GM19240 (cell line): Measurements from ENCODE around the gene CHCHD6.

ENCODE experiments used
- DNase-seq: peaks from one replicate; pipeline ENCODE4 v3.0.0; 2011; ENCODE audit warnings: low spot score; ENCODE audit not compliant: insufficient read length

Gene CHCHD6

DNA sequence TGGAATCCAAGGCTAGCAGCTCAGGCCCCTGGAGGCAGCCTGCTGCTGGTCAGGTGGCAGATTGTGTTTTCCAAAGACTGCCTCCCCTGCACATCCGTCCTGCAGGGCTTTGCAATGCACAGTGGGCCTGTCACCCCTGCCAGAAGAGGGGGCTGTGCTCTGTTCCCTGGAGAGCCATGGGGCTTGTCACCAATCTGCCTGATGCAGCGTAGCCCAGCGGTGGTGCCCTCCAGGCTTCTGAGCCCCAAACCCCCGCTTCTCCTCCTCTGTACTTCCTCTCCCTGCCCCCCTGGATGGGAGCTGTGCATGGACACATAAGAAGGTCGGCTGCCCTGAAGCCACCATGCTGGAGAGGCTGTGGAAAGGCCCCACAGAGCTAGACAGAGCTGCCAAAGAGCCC is 268.8 kb downstream of the CHCHD6 start:
- no peak for DNase-seq

DNA sequence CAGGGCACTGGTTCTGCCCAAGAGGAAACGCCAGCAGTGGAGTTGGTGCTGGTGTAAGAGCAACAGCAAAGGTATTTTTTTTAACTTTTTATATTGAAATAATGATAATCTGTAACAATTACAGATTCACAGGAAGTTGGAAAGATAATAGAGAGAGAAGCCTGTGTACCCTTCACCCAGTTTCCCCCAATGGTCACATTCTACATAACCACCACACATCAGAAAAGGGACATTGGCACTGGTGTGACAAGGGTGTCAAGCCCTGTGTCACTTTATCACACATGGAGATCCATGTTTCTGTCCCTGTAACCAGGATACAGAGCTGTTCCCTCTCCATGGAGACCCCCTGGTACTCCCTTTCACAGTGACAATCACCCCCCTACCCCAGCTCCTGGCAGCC is 269.8 kb downstream of the CHCHD6 start:
- no peak for DNase-seq

DNA sequence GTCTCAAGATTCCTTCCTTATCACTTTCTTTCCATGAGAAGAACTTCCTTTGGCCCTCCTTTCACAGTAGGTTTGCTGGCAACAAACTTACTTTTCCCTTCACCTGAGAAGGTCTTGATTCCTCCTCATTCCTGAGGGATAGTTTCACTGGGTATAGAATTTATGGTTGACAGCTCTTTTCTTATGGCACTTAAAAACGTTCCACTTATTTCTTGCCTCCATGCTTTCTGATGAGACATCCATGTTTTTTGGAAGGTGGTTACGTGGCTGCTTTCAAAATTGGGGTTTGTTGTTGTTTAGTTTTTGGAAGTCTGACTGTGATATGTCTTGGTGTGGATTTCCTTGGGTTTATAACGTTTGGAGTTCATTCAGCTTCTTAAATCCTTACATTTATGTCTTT is 270.7 kb downstream of the CHCHD6 start:
- DNase-seq = no peak

GRCh38 chr3:126976906-126977305 is 272.9 kb downstream of the CHCHD6 start:
- DNase-seq = no peak

DNA sequence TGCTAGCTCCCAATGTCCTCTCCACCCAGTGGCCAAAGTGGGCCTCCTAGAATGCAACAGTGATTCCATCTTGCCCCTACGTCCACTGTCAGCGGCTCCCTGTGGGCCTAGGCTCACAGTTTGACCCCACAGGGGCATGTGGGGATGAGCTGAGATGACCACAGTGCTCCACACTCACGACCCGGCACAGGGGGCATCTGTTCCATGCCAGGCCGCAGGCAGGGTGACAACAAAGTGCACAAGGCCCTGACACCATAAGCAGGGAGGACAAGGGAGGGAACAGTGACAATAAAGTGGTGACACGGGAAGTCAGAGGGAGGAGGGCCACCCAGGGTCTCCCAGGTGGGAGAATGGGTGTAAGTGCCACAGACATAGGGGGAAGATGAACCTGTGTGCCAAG is 273.8 kb downstream of the CHCHD6 start:
- no peak for DNase-seq

DNA sequence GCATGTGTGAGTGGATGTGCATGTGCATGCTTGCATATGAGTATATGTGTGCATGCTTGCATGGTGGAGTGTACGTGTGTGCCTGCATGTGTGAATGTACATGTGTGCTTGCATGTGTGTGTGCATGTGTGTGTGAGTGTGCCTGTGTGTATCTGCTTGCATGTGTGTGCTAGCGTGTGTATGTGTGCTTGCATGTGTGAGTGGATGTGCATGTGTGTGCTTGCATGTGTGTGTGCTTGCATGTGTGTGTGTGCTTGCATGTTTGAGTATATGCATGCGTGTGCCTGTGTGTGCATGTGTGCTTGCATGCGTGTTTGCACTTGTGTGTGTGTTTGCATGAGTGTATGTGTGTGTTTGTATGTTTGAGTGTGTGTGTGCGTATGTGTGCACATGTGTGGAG is 274.3 kb downstream of the CHCHD6 start:
- DNase-seq = no peak

DNA sequence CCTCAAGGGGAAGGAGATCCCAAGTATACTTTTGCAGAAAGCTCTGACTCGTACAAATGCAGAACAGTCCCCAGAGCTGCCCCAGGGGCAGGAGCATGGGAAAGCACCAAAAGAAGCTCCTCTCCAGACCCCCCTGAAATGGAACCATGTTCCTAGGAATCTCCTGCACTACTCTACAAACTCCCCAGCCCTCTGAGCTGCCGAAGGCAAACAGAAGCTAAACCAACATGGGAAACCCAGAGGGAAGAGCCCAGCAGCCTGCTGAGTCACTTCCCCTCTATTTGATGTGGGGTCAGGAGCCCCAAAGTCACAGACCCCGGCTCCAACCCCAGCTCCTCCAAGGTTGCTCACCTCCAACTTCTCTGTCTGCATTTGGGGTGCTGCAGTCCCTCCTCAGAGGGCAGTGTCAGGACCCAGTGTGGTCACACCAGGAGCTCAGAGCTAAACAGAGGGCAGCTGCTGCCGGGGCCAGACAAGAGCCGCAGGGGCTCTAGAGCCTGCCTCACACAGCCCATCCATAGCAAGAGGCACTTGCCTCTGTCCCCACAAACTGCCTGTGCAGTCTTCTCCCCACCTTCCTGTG is 275.1 kb downstream of the CHCHD6 start:
- DNase-seq = no peak

DNA sequence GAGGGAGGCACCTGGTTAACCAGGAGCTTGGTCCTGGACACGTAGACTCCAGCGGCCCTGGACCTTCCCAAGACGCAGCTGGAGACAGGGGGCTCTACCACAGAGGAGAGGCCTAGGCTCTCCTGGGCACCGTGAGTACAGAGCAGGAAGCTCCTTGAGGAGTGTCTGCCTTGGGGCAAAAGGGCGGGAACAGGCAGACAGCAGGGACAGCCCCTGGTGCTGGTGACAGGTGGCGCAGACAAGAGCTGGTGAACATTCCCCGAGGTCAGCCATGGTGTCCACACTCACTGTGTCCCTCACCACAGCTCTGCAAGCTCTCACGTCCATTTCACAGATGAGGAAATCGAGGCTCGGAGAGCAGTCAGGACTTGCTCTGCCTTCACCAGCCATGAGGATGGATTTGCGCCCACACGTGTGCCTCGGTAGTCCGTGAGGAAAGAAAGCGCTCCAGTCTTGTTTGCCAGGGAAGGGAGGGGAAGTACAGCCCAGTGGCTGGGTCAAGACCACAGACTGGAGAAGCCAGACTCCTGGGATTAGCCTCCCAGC is 276.3 kb downstream of the CHCHD6 start:
- no peak for DNase-seq

DNA sequence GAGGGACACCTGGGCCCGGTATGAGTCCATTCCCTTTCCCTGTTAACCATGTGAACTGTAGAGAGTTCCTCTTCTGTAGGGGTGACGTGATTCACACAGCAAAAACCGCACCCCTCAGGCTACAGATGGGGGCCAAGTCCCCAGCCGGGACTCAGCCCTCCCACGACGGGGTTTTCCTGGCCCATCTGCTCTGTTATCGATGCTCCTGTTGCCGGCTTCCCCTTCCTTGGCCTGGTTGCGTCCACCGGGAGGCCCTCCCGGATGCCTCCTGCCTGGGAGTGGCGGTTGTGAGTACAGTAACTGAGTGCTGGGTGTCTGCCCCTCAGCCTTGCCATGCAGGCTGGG is 278.1 kb downstream of the CHCHD6 start:
- DNase-seq = peak; percentile 72

DNA sequence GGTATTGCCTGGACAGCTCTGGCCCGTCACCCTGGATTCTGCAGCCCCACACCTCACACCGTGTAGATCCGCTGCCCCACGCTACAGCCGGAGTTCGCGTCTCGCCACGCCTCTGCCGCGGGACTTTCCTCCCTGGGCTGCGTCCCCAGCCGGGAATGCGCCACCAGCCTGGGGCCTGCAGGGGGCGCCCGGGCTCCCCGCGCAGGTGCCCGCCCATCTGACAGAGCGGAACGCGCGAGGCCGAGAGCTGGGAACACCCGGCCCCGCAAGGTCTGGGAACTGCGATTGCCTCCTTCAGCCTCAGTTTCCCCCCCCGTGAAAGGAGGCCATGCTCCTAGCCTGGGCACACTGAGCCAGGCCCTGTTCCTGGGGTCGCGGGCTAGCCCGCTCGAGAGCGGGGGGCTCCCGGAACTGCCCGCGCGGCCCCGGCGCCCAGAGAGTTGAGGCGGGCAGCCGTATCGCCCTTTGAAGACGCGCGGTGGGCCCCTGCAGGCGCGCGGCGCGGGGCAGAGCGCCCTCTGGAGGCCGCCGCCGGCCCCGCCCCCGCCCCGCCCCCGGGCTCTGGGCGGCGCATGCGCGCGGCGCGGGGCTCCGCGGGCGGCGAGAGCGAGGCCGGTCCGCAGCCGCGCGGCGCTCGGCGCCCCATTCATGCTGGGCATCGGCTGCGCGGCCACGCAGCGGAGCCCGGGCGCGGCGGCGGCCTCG is 278.6 kb downstream of the CHCHD6 start, which contains the start of gene PLXNA1:
TSS of gene PLXNA1 (plus strand) at position 645 of the 705 bp plus-strand sequence. CDS start 5,479 bp downstream, outside the sequence.
- peak; percentile 90 for DNase-seq

GRCh38 chr3:126983276-126983652 is 279.2 kb downstream of the CHCHD6 start:
- no peak for DNase-seq

- DNase-seq = no peak
Measured at GRCh38 chr3:126983653-126984390, 279.8 kb downstream of the CHCHD6 start.

DNA sequence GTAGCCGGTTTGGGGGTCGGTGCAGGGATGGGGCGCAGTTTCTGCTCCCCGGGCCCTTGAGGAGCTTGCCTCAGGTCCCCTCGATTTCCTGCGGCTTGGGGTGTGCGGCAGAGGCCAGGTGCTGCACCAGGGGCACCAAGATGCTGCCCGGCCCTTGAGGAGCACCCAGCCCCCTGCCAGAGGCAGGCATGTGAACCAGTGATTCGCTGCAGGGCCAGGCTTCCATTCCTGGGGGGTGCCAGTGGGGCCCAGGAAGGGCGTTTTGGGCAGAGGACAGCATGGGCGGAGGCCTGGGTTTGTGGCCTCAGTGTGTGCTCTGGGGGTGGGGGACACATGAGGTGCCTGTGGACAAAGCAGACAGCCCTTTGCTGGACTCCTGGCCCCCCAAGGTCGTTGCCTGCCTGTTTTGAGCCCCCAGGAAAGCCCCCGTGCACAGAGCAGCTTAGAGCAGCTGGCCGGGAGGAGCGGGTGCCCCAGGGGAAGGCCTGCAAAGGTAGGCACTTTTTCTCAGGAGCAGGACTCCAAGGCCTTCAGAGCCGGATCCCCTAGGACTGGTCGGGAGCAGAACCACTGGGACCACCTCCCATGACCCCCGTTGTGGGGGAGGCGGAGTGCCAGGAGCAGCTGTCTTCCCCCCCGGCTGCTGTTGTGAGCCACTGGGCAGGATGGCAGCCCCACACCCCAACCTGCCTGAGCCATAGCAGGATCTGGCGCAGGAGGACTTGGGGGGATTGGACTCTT is 280.5 kb downstream of the CHCHD6 start:
- no peak for DNase-seq

DNA sequence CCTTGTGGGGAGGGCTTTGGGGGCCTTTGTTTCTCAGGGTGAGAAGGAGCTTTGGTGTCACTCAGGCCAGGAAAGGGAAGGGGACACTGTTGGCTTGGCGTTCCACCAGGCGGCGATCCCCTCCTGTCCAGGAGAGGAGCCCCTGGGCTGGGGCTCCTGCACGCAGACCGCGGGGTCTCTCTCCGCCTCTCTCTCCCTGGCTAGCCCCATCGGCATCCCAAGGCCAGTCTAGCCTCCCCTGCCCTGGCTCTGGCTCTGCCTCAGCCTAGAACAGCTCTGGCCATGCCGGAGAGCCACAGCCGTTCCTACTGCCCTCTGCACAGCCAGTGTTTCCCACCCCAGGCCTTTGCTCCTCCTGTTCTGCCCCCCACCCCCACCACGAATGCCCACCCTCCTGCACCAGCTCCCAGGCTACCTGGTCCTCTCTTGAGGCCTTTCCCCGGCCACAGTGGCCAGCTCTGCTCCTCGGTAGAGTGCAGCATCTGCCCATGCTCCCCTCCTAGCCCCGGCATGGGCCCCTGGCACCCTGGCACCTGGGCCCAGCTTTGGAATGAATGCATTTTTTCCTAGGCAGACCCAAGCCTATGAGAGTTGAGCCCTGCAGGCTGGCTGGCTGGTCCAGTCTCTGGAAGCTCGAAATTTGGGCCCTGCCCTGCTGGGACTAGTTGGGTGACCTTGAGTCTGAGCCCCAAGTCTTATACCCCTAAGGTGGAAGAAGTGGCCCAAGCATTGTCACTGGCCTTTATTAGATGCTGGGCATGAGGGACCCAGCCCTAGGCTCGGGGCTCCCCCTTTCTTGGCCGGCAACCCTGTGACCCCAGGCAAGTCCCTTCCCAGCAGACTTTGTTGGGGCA is 281.3 kb downstream of the CHCHD6 start:
- DNase-seq = no peak

DNA sequence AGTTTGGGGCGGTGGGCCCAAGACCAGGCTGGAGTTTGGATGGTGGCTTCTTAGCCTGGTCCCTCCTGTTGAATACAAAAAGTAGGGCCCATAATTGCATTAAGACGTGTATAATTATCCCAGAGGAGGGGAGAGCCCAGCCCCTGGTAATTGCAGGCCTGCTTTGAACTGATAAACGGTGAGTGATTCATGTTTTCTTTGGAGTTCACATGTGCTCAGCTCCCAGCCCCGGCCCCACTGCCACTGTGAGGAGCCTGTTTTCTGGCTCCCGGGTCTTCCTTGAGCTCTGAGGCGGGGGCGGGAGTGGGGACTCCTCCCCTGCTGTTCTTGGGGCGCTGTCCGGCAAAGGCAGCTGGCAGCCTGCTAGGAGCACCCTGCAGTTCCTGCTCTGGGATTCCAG is 282.0 kb downstream of the CHCHD6 start:
- no peak for DNase-seq

- no peak for DNase-seq
Measured at GRCh38 chr3:126987129-126987528, 283.1 kb downstream of the CHCHD6 start.

DNA sequence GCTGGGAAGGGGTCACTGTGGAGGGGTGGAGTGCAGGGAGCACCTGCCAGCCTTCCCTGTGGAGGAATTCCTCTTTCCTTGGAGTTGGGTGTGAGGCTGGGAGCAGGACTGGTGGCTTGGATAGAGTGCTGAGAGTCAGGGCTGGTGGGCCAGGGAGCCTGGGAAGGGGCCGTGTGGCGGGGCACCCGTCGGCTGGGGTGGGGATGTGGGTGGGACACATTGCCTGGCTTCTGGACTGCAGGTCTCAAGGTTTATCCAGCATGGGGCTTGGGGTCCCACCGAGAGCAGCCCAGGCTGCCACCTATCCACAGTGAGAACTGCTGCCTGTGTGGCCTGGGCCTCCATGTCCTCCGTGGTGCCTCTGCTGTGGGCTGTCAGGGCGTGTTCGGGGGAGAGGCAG is 283.6 kb downstream of the CHCHD6 start:
- no peak for DNase-seq

GRCh38 chr3:126988451-126989021 is 284.5 kb downstream of the CHCHD6 start:
- no peak for DNase-seq

- no peak for DNase-seq
Measured at GRCh38 chr3:126989316-126990023, 285.4 kb downstream of the CHCHD6 start.
